Bronchial epithelial cell (primary cell): ENCODE results near the gene ZNF638. TPM values are rescaled to one million over a fixed set of nuclear protein-coding genes. Genes with fewer than 3 reads are reported as not detected.

Source experiments
- DNase-seq: peaks from one replicate; pipeline ENCODE4 v3.0.0-alpha.2; 2010; ENCODE audit warnings: low read depth
- FAIRE-seq: peaks from 2 replicates; lab custom pipeline; 2011; peaks lifted over from hg19 to GRCh38; lab: Jason Lieb, UNC
- H3K27me3 ChIP-seq: 2 replicates; pipeline ENCODE4 v1.5.1; 2011; ENCODE audit warnings: low read length; ENCODE audit not compliant: control insufficient read depth, insufficient read depth
- H3K36me3 ChIP-seq: 2 replicates; pipeline ENCODE4 v1.5.1; 2011; ENCODE audit warnings: low read length; ENCODE audit not compliant: control insufficient read depth, insufficient read depth
- H3K4me3 ChIP-seq: 2 replicates; pipeline ENCODE4 v1.5.1; 2011; ENCODE audit warnings: mild to moderate bottlenecking, low read depth, low read length, control low read depth
- CTCF ChIP-seq: IDR thresholded peaks from 2 replicates; pipeline ENCODE4 v1.5.1; 2011; ENCODE audit warnings: mild to moderate bottlenecking, moderate library complexity, low read length, control low read depth, inconsistent platforms; ENCODE audit not compliant: insufficient read depth, severe bottlenecking
- total RNA-seq: library from RNA; depleted of rRNA; stranded (reverse); fragments of >200 nt; gene quantifications from 2 replicates; pipeline ENCODE4 v1.2.1, GENCODE V29; 2014

The ZNF638 gene
- total RNA-seq, 1 donor from 2014 or later: 86.9 TPM

GRCh38 chr2:71385012-71385411 lies 53.4 kb downstream of the ZNF638 start:
- DNase-seq: peak; percentile 63

DNA sequence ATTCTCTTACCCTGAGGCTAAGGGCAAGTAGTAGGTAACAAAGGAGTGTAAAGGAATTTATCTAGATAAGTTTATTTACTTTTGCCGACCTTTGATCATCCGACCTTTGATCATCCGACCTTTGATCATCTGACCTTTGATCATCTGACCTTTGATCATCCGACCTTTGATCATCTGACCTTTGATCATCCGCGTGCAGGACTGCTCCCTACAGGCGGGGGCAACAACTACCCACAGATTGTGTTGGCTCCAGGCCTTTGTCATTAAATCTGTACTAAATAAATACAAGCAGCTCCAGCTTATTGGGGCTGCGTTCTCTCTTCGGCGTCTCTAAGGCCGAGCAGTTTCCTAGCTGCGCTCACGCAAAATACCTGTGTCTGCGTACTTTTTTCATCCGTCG lies 56.6 kb downstream of the ZNF638 start:
- FAIRE-seq: no peak
- H3K27me3 ChIP-seq: no peaks in the 10 kb centered on the region
- no peak overlapping the region for H3K4me3 ChIP-seq
- peaks cover 10% of the 10 kb centered on the region for H3K36me3 ChIP-seq
- no peak for DNase-seq
- no peak for TF ChIP-seq CTCF

More at GRCh38 chr2:71385012-71385411, 53.4 kb downstream of the ZNF638 start:
- no peak for TF ChIP-seq CTCF
- no peaks in the 10 kb centered on the region for H3K27me3 ChIP-seq
- FAIRE-seq: no peak
- H3K4me3 ChIP-seq: no peak overlapping the region
- H3K36me3 ChIP-seq: peaks cover 9% of the 10 kb centered on the region

- H3K27me3 ChIP-seq: no peaks in the 10 kb centered on the region
- FAIRE-seq: no peak
- no peak for DNase-seq
- peaks cover 13% of the 10 kb centered on the region for H3K36me3 ChIP-seq
- no peak overlapping the region for H3K4me3 ChIP-seq
- TF ChIP-seq CTCF: no peak
These were observed 57.9 kb downstream of the ZNF638 start for GRCh38 chr2:71389384-71390072.

- Histone ChIP-seq H3K4me3 (no peak overlapping the region), H3K27me3 (no peaks in the 10 kb centered on the region), H3K36me3 (peaks cover 17% of the 10 kb centered on the region)
- no peak for DNase-seq
- no peak for FAIRE-seq
- TF ChIP-seq CTCF: no peak
These were observed 61.6 kb downstream of the ZNF638 start for GRCh38 chr2:71393216-71393615.

DNA sequence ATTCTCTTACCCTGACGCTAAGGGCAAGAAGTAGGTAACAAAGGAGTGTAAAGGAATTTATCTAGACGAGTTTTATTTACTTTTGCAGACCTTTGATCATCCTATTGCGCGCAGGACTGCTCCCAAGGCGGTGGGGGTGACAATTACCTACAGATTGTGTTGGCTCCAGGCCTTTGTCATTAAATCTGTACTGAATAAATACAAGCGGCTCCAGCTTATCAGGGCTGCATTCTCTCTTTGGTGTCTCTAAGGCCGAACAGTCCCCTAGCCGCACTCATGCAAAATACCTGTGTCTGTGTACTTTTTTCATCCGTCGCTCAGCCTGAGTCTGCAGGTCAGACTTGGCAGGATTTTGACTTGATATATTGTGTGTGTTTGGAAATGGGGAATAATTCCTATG lies 63.9 kb downstream of the ZNF638 start:
- peaks cover 8% of the 10 kb centered on the region for H3K36me3 ChIP-seq
- no peak overlapping the region for H3K4me3 ChIP-seq
- TF ChIP-seq CTCF: no peak
- DNase-seq (no peak), FAIRE-seq (no peak)
- no peaks in the 10 kb centered on the region for H3K27me3 ChIP-seq

- no peak for FAIRE-seq
- Histone ChIP-seq H3K27me3 (no peaks in the 10 kb centered on the region), H3K4me3 (no peak overlapping the region), H3K36me3 (peaks cover 5% of the 10 kb centered on the region)
- DNase-seq: no peak
- no peak for TF ChIP-seq CTCF
These were observed 70.8 kb downstream of the ZNF638 start for GRCh38 chr2:71402427-71402826.
